Caco-2 (cell line): ENCODE results near the gene PARVB. TPM values are rescaled to one million over a fixed set of nuclear protein-coding genes. Genes with fewer than 3 reads are reported as not detected.

Experiments used
- BruUV-seq: library from RNA; stranded (reverse); fragments of 400-500 nt; replicated peaks from 2 replicates; lab custom pipeline; 2021; lab: Mats Ljungman, UMichigan
- CTCF ChIA-PET: fragments of 300-600 bp; sonication (Branson Sonifier 250); formaldehyde crosslinking; loops from one replicate; lab custom pipeline; 2022; ENCODE audit warnings: antibody characterized with exemption; lab: Charles Lee
- POLR2A ChIA-PET: fragments of 300-600 bp; sonication (Branson Sonifier 250); formaldehyde crosslinking; loops from one replicate; lab custom pipeline; 2022; ENCODE audit warnings: antibody characterized with exemption; lab: Charles Lee
- DNase-seq, 2 experiments: peaks; one replicate each; pipeline versions ENCODE4 v3.0.0 to v3.0.0-alpha.2; 2020 to 2022
- H3K27me3 ChIP-seq: replicated peaks from 2 replicates; pipeline ENCODE4 v1.6.0; 2011; ENCODE audit warnings: low read length; ENCODE audit not compliant: control insufficient read depth, insufficient read depth
- H3K36me3 ChIP-seq: 2 replicates; pipeline ENCODE4 v1.5.1; 2011; ENCODE audit warnings: low read length; ENCODE audit not compliant: control insufficient read depth, insufficient read depth
- H3K4me1 ChIP-seq: fragments of 250-450 bp; sonication (Bioruptor Pico); 2 replicates; pipeline ENCODE4 v1.5.1; 2020; ENCODE audit warnings: mild to moderate bottlenecking
- H3K4me3 ChIP-seq: 2 replicates; pipeline ENCODE4 v1.5.1; 2011; ENCODE audit warnings: low read depth, mild to moderate bottlenecking, control low read depth, low read length
- H3K9me3 ChIP-seq: fragments of 250-450 bp; sonication (Bioruptor Pico); 2 replicates; pipeline ENCODE4 v1.5.1; 2020; ENCODE audit warnings: mild to moderate bottlenecking, moderate library complexity
- H3K27ac Mint-ChIP-seq: one replicate; pipeline ENCODE4 v1.8.0; 2022; ENCODE audit warnings: mixed read lengths; ENCODE audit not compliant: unreplicated experiment
- H3K27me3 Mint-ChIP-seq: one replicate; pipeline ENCODE4 v1.8.0; 2022; ENCODE audit warnings: mixed read lengths; ENCODE audit not compliant: insufficient read depth, unreplicated experiment
- H3K36me3 Mint-ChIP-seq: one replicate; pipeline ENCODE4 v1.8.0; 2022; ENCODE audit warnings: mild to moderate bottlenecking, mixed read lengths; ENCODE audit not compliant: insufficient read depth, unreplicated experiment
- H3K4me1 Mint-ChIP-seq: one replicate; pipeline ENCODE4 v1.8.0; 2022; ENCODE audit warnings: low read depth, mixed read lengths; ENCODE audit not compliant: unreplicated experiment
- H3K4me3 Mint-ChIP-seq: one replicate; pipeline ENCODE4 v1.8.0; 2022; ENCODE audit warnings: mild to moderate bottlenecking, moderate library complexity, mixed read lengths; ENCODE audit not compliant: unreplicated experiment
- H3K9me3 Mint-ChIP-seq: one replicate; pipeline ENCODE4 v1.8.0; 2022; ENCODE audit warnings: mixed read lengths; ENCODE audit not compliant: unreplicated experiment
- intact Hi-C: fragments of 100-400 bp; cut with micrococcal nuclease; formaldehyde crosslinking; loops from one replicate; pipeline ENCODE4 v1.10.0; 2022; ENCODE audit not compliant: unreplicated experiment
- total RNA-seq: library from RNA; stranded (reverse); gene quantifications from 2 replicates; pipeline ENCODE4 v1.2.3, GENCODE V29; 2022
- TF ChIP-seq, protein P1 (sequence below), 2 experiments: fragments of 200-600 bp in 1 of 2; IDR thresholded peaks; 1 replicate in 1 of 2; 2 replicates in 1 of 2; pipeline versions ENCODE4 v1.5.1 to v1.8.0; 2011 to 2022; ENCODE audit warnings: antibody characterized with exemption in 1 of 2, control low read depth in 1 of 2, inconsistent platforms in 1 of 2, low read depth in 1 of 2, low read length in 1 of 2, mild to moderate bottlenecking in 1 of 2, moderate library complexity in 1 of 2; ENCODE audit not compliant: insufficient read depth in 1 of 2, severe bottlenecking in 1 of 2, unreplicated experiment in 1 of 2

Gene PARVB
- total RNA-seq, 1 experiment from 2014 or later: 28.8 TPM

DNA sequence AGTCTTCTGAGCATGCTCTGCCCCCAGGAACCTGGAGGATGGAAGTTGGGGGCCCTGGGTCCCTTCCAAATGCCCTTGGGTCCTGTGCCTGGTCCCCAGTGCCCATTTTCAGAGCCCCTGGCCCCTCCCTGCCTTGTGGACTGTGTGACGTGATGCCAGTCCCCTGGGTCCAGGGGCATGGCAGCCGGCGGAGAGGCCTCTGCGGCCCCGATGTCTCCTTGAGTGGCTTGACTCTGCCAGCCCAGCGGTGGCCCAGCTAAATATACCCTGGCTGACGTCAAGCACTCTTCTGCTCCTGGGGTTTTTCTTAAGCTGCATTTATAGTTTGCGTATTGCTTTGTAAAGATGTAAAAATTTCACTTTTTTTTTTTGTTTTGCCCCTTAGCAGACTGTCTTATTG lies 121.4 kb downstream of the PARVB start:
- TF ChIP-seq, protein P1, sequence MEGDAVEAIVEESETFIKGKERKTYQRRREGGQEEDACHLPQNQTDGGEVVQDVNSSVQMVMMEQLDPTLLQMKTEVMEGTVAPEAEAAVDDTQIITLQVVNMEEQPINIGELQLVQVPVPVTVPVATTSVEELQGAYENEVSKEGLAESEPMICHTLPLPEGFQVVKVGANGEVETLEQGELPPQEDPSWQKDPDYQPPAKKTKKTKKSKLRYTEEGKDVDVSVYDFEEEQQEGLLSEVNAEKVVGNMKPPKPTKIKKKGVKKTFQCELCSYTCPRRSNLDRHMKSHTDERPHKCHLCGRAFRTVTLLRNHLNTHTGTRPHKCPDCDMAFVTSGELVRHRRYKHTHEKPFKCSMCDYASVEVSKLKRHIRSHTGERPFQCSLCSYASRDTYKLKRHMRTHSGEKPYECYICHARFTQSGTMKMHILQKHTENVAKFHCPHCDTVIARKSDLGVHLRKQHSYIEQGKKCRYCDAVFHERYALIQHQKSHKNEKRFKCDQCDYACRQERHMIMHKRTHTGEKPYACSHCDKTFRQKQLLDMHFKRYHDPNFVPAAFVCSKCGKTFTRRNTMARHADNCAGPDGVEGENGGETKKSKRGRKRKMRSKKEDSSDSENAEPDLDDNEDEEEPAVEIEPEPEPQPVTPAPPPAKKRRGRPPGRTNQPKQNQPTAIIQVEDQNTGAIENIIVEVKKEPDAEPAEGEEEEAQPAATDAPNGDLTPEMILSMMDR (IDR thresholded peaks at IDR 0.05; ENCODE audit: insufficient read depth in 1 of 2, low read depth in 1 of 2, low read length in 1 of 2, severe bottlenecking in 1 of 2, unreplicated experiment in 1 of 2): no peak
- POLR2A ChIA-PET: no interaction called here
- H3K4me1 ChIP-seq: no peaks in the 10 kb centered on the region
- H3K27me3 ChIP-seq: no peaks in the 10 kb centered on the region
- H3K4me3 Mint-ChIP-seq: no peak overlapping the region
- H3K36me3 Mint-ChIP-seq: no peaks in the 10 kb centered on the region
- H3K27me3 Mint-ChIP-seq: no peaks in the 10 kb centered on the region
- no peak for DNase-seq
- peaks cover 7% of the 10 kb centered on the region for H3K9me3 Mint-ChIP-seq
- no peak overlapping the region for H3K4me3 ChIP-seq
- BruUV-seq: no TSS peak
- no peak overlapping the region for H3K27ac Mint-ChIP-seq
- H3K4me1 Mint-ChIP-seq: peaks cover 5% of the 10 kb centered on the region
- H3K9me3 ChIP-seq: no peaks in the 10 kb centered on the region
- no peaks in the 10 kb centered on the region for H3K36me3 ChIP-seq
- intact Hi-C loops: no loop called here
- CTCF ChIA-PET: no interaction called here

DNA sequence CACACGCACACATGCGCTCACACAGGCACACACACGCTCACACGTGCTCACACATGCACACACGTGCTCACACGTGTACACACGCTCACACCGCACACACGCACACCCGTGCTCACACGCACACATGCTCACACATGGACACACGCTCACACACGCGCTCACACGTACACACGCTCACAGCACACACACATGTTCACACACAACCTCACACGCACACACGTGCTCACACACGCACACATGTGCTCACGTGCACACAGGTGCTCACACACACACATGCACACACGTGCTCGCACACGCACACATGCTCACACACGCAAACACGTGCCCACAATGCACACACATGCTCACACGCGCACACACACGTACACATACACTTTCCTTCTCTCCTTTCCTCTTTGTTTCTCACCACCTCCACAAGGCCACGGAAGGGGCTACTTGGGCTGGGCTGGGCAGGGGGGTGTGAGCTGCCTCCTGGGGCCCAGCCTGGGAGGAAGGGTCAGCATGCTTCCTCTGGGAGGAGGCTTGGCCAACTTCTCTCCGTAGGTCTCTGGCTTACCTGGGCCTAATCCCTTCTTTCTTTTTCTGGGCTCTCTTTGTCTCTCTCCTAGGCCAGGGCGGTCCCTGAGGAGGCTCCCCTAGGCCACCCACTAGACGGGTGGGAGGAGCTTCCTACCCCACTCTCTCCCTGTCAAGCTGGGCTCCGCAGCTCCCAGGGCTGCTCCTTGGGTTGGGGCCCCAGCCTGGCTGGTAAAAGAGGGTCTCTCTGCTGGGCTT lies 122.2 kb downstream of the PARVB start:
- DNase-seq: no peak
- CTCF ChIA-PET: no interaction called here
- TF ChIP-seq, protein P1 (IDR thresholded peaks at IDR 0.05; ENCODE audit: insufficient read depth in 1 of 2, low read depth in 1 of 2, low read length in 1 of 2, severe bottlenecking in 1 of 2, unreplicated experiment in 1 of 2): no peak
- POLR2A ChIA-PET: no interaction called here
- intact Hi-C loops: no loop called here
- no peaks in the 10 kb centered on the region for H3K27me3 Mint-ChIP-seq
- peak overlapping the region; percentile 64 for H3K27ac Mint-ChIP-seq
- Histone ChIP-seq H3K36me3 (no peaks in the 10 kb centered on the region), H3K9me3 (no peaks in the 10 kb centered on the region), H3K27me3 (no peaks in the 10 kb centered on the region), H3K4me3 (no peak overlapping the region), H3K4me1 (no peaks in the 10 kb centered on the region)
- H3K4me3 Mint-ChIP-seq: no peak overlapping the region
- peaks cover 7% of the 10 kb centered on the region for H3K9me3 Mint-ChIP-seq
- no TSS peak for BruUV-seq
- peaks cover 5% of the 10 kb centered on the region for H3K4me1 Mint-ChIP-seq
- no peaks in the 10 kb centered on the region for H3K36me3 Mint-ChIP-seq

DNA sequence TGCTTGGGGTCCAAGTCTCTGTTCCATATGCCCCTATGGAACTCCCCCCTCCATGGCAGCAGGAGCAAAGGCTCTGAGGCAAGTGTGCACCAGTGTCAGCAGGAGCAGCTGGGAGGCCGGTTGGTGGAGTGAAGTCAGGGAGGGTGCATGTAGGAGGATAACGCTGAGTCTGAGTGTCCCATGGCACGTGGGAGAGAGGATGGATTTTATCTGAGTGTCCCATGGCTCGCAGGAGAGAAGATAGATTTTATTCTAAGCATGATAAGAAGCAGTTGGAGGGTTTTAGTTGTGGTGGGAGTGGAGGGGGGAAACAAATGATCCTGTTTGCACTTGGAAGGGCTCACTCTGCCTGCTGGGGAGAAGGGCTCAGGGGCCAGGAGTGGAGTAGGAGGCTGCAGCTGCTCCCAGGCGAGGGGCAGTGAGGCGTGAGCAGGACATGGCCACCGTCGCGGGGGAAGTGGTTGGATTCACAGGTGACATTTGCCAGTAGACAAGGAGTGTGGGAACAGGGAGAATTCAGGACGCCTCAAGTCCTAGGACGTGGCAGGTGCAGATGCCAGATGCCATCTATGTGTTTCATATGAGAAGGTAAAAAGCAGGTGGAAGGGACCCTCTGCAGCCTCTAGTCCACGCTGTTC lies 123.0 kb downstream of the PARVB start:
- no TSS peak for BruUV-seq
- Mint-ChIP-seq H3K27ac (no peak overlapping the region), H3K4me1 (peaks cover 5% of the 10 kb centered on the region), H3K36me3 (no peaks in the 10 kb centered on the region), H3K9me3 (peaks cover 7% of the 10 kb centered on the region), H3K4me3 (no peak overlapping the region), H3K27me3 (no peaks in the 10 kb centered on the region)
- CTCF ChIA-PET: interaction anchor here (0.6 kb wide), 1 partner anchor 437 kb away, joined by 3 read pairs; no protein-coding TSS in a partner anchor
- Histone ChIP-seq H3K36me3 (no peaks in the 10 kb centered on the region), H3K27me3 (no peaks in the 10 kb centered on the region), H3K9me3 (no peaks in the 10 kb centered on the region), H3K4me3 (no peak overlapping the region), H3K4me1 (no peaks in the 10 kb centered on the region)
- TF ChIP-seq, protein P1 (IDR thresholded peaks at IDR 0.05; ENCODE audit: insufficient read depth in 1 of 2, low read depth in 1 of 2, low read length in 1 of 2, severe bottlenecking in 1 of 2, unreplicated experiment in 1 of 2): no peak
- POLR2A ChIA-PET: no interaction called here
- intact Hi-C loops: no loop called here
- DNase-seq: no peak
